ENCODE data around the gene HMCN2.

Gene HMCN2

DNA sequence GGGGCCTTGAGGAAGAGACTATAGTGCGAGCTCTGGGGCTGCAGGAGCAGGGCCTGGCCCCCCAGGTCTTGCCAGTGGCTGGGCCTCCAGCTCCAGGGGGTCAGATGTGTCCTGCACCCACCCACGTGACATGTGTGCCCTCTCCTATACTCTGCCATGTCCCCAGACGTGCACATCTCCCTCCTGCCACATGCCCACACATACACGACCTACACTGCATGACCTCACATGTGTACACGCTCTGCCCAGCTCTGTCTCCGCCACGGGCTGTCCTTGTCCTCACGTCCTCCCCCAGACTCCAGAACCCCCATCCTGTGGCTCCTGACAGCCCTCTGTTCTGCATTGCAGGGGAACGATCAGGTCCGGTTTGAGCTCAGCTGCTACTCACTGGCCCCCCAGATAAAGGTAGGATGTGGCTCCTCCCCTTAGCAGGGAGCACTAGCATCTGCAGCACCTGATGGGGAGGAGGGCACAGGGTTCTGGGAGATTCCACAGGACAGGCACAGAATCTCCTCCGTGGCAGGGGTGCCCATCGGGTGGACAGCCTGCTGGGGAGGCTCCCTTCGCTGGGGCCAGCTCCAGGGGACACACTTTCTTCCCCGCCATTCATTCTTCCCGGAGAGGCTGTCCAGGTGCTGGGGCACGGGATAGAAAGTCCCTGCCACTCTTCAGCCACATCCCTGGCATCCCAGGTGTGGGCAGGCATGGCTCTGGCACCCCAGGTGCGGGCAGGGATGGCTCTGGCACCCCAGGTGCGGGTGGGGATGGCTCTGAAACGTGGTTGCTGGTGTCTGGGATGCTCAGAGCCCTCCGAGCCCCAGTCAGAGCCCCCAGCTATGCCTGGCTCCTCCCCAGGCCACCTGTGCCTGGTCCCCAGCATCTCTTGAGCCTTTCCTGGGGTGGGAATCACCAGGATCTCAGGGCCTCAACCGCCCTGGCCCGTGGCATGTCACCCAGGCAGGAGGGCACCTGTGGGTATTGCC is 198.5 kb downstream of the HMCN2 start:
- H3K36me3 ChIP-seq (replicated peaks in 1 of 2; ENCODE audit: control insufficient read depth in 2 of 2, insufficient read depth in 2 of 2, low read length in 2 of 2), result no peaks in the 10 kb centered on the region
- H3K4me1 ChIP-seq (ENCODE audit: control insufficient read depth in 2 of 2, insufficient read depth in 1 of 2, low read depth in 1 of 2, low read length in 2 of 2), result peaks cover 2 to 26% of the 10 kb centered on the region in 2 donors
- H3K4me3 ChIP-seq (ENCODE audit: low read length in 2 of 2), result peak overlapping the region in 1 of 2 donors; percentile 33
- no peak overlapping the region for H3K4ac ChIP-seq (ENCODE audit: low read length)
- H4K91ac ChIP-seq (ENCODE audit: low read depth, low read length, poor library complexity), result peak overlapping the region; percentile 64
- H3K79me1 ChIP-seq (ENCODE audit: low read depth, low read length), result no peaks in the 10 kb centered on the region
- H2AK5ac ChIP-seq (ENCODE audit: low read depth, low read length), result peak overlapping the region; percentile 95
- H3K23ac ChIP-seq (ENCODE audit: low read depth, low read length, poor library complexity), result peak overlapping the region; percentile 86
- H3K27ac ChIP-seq (replicated peaks; ENCODE audit: low read length), result no peak overlapping the region
- no peak for DNase-seq (ENCODE audit: low spot score)
- peak overlapping the region; percentile 0 for H2BK120ac ChIP-seq (ENCODE audit: low read depth, low read length)
- no CpG with 5 or more reads among the region's 22 CpGs for WGBS, 2 donors (ENCODE audit: extremely low coverage in 2 of 2, insufficient read length in 2 of 2, insufficient replicate concordance in 1 of 2)
- peak overlapping the region; percentile 78 for H2BK5ac ChIP-seq (ENCODE audit: low read length)
- no peak overlapping the region for H3K9ac ChIP-seq (ENCODE audit: low read depth, low read length, poor library complexity)
- peak overlapping the region; percentile 84 for H3K18ac ChIP-seq (ENCODE audit: low read length)
- H2AFZ ChIP-seq (ENCODE audit: low read length), result no peak overlapping the region
- H2BK12ac ChIP-seq (ENCODE audit: low read length), result peak overlapping the region; percentile 99
- H2BK15ac ChIP-seq (ENCODE audit: low read length), result peak overlapping the region; percentile 96
- H3K27me3 ChIP-seq (ENCODE audit: control insufficient read depth in 3 of 3, insufficient read depth in 3 of 3, low read depth in 1 of 3, low read length in 3 of 3), result peaks cover 0 to 51% (median 0%) of the 10 kb centered on the region in 3 experiments
- H3K14ac ChIP-seq (ENCODE audit: low read length), result peak overlapping the region; percentile 75
- H3K9me3 ChIP-seq (replicated peaks in 1 of 2; ENCODE audit: control insufficient read depth in 2 of 2, insufficient read depth in 1 of 2, low read depth in 1 of 2, low read length in 2 of 2), result no peaks in the 10 kb centered on the region
- peak overlapping the region; percentile 72 for H4K8ac ChIP-seq (ENCODE audit: low read depth, low read length)
- no peak overlapping the region for H3K4me2 ChIP-seq (ENCODE audit: insufficient read depth, low read length, poor library complexity, severe bottlenecking)

- Histone ChIP-seq H3K4me3 (ENCODE audit: low read length in 2 of 2) (no peak overlapping the region), H2BK12ac (ENCODE audit: low read length) (peak overlapping the region; percentile 92), H3K4ac (ENCODE audit: low read length) (no peak overlapping the region), H2AFZ (ENCODE audit: low read length) (peak overlapping the region; percentile 79), H3K79me1 (ENCODE audit: low read depth, low read length) (no peaks in the 10 kb centered on the region), H4K8ac (ENCODE audit: low read depth, low read length) (no peak overlapping the region), H3K18ac (ENCODE audit: low read length) (peak overlapping the region; percentile 94), H2BK15ac (ENCODE audit: low read length) (peak overlapping the region; percentile 69), H3K23ac (ENCODE audit: low read depth, low read length, poor library complexity) (no peak overlapping the region), H3K4me1 (ENCODE audit: control insufficient read depth in 2 of 2, insufficient read depth in 1 of 2, low read depth in 1 of 2, low read length in 2 of 2) (peaks cover 2 to 26% of the 10 kb centered on the region in 2 donors), H3K9me3 (replicated peaks in 1 of 2; ENCODE audit: control insufficient read depth in 2 of 2, insufficient read depth in 1 of 2, low read depth in 1 of 2, low read length in 2 of 2) (no peaks in the 10 kb centered on the region), H2BK120ac (ENCODE audit: low read depth, low read length) (peak overlapping the region; percentile 88), H3K14ac (ENCODE audit: low read length) (peak overlapping the region; percentile 91), H2BK5ac (ENCODE audit: low read length) (peak overlapping the region; percentile 69), H2AK5ac (ENCODE audit: low read depth, low read length) (peak overlapping the region; percentile 86), H3K27ac (replicated peaks; ENCODE audit: low read length) (peak overlapping the region; percentile 76), H3K4me2 (ENCODE audit: insufficient read depth, low read length, poor library complexity, severe bottlenecking) (peak overlapping the region; percentile 30), H3K36me3 (replicated peaks in 1 of 2; ENCODE audit: control insufficient read depth in 2 of 2, insufficient read depth in 2 of 2, low read length in 2 of 2) (no peaks in the 10 kb centered on the region), H4K91ac (ENCODE audit: low read depth, low read length, poor library complexity) (no peak overlapping the region), H3K9ac (ENCODE audit: low read depth, low read length, poor library complexity) (no peak overlapping the region), H3K27me3 (ENCODE audit: control insufficient read depth in 3 of 3, insufficient read depth in 3 of 3, low read depth in 1 of 3, low read length in 3 of 3) (peaks cover 0 to 63% (median 0%) of the 10 kb centered on the region in 3 experiments)
- 100% methylated on average over 2 of the region's 16 CpGs; no CpG with 5 or more reads in 1 of the 2 donors for WGBS, 2 donors (ENCODE audit: extremely low coverage in 2 of 2, insufficient read length in 2 of 2, insufficient replicate concordance in 1 of 2)
- peak; percentile 67 for DNase-seq (ENCODE audit: low spot score)
Measured at GRCh38 chr9:130465383-130466096, 200.0 kb downstream of the HMCN2 start.

DNA sequence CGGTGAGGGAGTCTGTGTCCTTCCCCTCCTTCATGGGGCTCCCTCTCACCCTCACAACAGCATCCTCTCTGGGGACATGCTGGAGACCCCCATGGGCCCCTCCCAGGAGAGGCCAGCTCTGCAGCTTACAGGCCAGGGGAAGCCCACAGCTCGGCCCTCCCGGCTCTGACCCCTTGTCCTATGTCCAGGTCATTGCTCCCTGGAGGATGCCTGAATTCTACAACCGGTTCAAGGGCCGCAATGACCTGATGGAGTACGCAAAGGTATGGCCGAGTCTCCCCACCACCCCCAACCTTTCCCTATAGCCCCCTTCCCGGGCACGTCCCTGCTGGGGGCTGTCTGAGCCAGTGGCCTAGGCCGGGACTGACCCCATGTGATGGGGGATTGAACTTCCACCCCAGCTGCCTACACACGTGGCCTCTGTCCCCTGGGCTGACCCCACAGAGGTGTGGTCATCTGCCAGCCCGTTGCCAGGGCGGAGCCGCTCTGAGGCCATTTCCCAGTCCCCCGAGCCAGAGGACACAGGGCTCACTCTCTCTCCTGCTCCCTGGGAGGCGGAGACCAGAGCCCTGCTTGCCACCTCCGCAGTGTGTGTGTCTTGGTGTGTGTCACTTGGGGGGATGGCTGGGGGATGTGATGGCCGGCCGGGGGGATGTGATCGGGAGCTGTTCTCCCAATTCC is 201.1 kb downstream of the HMCN2 start:
- H3K23ac ChIP-seq (ENCODE audit: low read depth, low read length, poor library complexity), result no peak overlapping the region
- H3K4me1 ChIP-seq (ENCODE audit: control insufficient read depth in 2 of 2, insufficient read depth in 1 of 2, low read depth in 1 of 2, low read length in 2 of 2), result peaks cover 4 to 30% of the 10 kb centered on the region in 2 donors
- H3K79me1 ChIP-seq (ENCODE audit: low read depth, low read length), result no peaks in the 10 kb centered on the region
- H3K4ac ChIP-seq (ENCODE audit: low read length), result no peak overlapping the region
- peak overlapping the region; percentile 6 for H4K8ac ChIP-seq (ENCODE audit: low read depth, low read length)
- H3K18ac ChIP-seq (ENCODE audit: low read length), result peak overlapping the region; percentile 94
- peak overlapping the region; percentile 92 for H2BK12ac ChIP-seq (ENCODE audit: low read length)
- H3K9me3 ChIP-seq (replicated peaks in 1 of 2; ENCODE audit: control insufficient read depth in 2 of 2, insufficient read depth in 1 of 2, low read depth in 1 of 2, low read length in 2 of 2), result no peaks in the 10 kb centered on the region
- no peak overlapping the region for H3K9ac ChIP-seq (ENCODE audit: low read depth, low read length, poor library complexity)
- peak overlapping the region; percentile 69 for H4K91ac ChIP-seq (ENCODE audit: low read depth, low read length, poor library complexity)
- H3K27me3 ChIP-seq (ENCODE audit: control insufficient read depth in 3 of 3, insufficient read depth in 3 of 3, low read depth in 1 of 3, low read length in 3 of 3), result peaks cover 0 to 72% (median 0%) of the 10 kb centered on the region in 3 experiments
- peak overlapping the region; percentile 69 for H2BK5ac ChIP-seq (ENCODE audit: low read length)
- H2BK15ac ChIP-seq (ENCODE audit: low read length), result peak overlapping the region; percentile 69
- DNase-seq (ENCODE audit: low spot score), result no peak
- no peaks in the 10 kb centered on the region for H3K36me3 ChIP-seq (replicated peaks in 1 of 2; ENCODE audit: control insufficient read depth in 2 of 2, insufficient read depth in 2 of 2, low read length in 2 of 2)
- no CpG with 5 or more reads among the region's 20 CpGs for WGBS, 2 donors (ENCODE audit: extremely low coverage in 2 of 2, insufficient read length in 2 of 2, insufficient replicate concordance in 1 of 2)
- no peak overlapping the region for H2AFZ ChIP-seq (ENCODE audit: low read length)
- H3K4me2 ChIP-seq (ENCODE audit: insufficient read depth, low read length, poor library complexity, severe bottlenecking), result no peak overlapping the region
- no peak overlapping the region for H3K27ac ChIP-seq (replicated peaks; ENCODE audit: low read length)
- H3K4me3 ChIP-seq (ENCODE audit: low read length in 2 of 2), result no peak overlapping the region
- H2BK120ac ChIP-seq (ENCODE audit: low read depth, low read length), result peak overlapping the region; percentile 88
- peak overlapping the region; percentile 91 for H3K14ac ChIP-seq (ENCODE audit: low read length)
- peak overlapping the region; percentile 86 for H2AK5ac ChIP-seq (ENCODE audit: low read depth, low read length)
